ENCODE data around the gene P2RY8. TPM values are rescaled to one million over a fixed set of nuclear protein-coding genes. Genes with fewer than 3 reads are reported as not detected.

Gene P2RY8
- total RNA-seq, 4 donors from 2014 or later = 0.36 to 1.1 (median 0.62) TPM

- peaks cover 0 to 10% of the 10 kb centered on the region in 2 donors for H3K36me3 ChIP-seq
- no peaks in the 10 kb centered on the region for H3K4me1 ChIP-seq
- no peaks in the 10 kb centered on the region for H3K27me3 ChIP-seq
- H3K9me3 ChIP-seq = no peaks in the 10 kb centered on the region
- no peak overlapping the region for H3K27ac ChIP-seq
- H3K4me3 ChIP-seq = no peak overlapping the region
- in situ Hi-C loops (cut with MboI; ENCODE audit: low sequenced_read_pairs in 4 of 4) = no loop called here
- TF ChIP-seq CTCF (IDR thresholded peaks at IDR 0.05 in 4 of 5, conservative IDR thresholded peaks at IDR 0.05 in 1 of 5) = no peak
- TF ChIP-seq POLR2A (IDR thresholded peaks at IDR 0.05) = no peak
- ATAC-seq = no peak
- peak in 1 of 2 donors; percentile 2 for DNase-seq
- intact Hi-C loops (cut with DNase I; ENCODE audit: low total_unique reads) = no loop called here
These were observed 96.5 kb downstream of the P2RY8 start for GRCh38 chrX:1440506-1440905.

GRCh38 chrX:1435241-1435895, 101.6 kb downstream of the P2RY8 start:
- TF ChIP-seq CTCF (IDR thresholded peaks at IDR 0.05 in 4 of 5, conservative IDR thresholded peaks at IDR 0.05 in 1 of 5) = no peak
- TF ChIP-seq POLR2A (IDR thresholded peaks at IDR 0.05) = no peak
- Histone ChIP-seq H3K27me3 (no peaks in the 10 kb centered on the region), H3K4me3 (no peak overlapping the region), H3K4me1 (no peaks in the 10 kb centered on the region), H3K27ac (no peak overlapping the region), H3K9me3 (no peaks in the 10 kb centered on the region), H3K36me3 (peaks cover 0 to 6% of the 10 kb centered on the region in 2 donors)
- ATAC-seq = no peak
- in situ Hi-C loops (cut with MboI; ENCODE audit: low sequenced_read_pairs in 4 of 4) = no loop called here
- intact Hi-C loops (cut with DNase I; ENCODE audit: low total_unique reads) = no loop called here
- no peak for DNase-seq

- peaks cover 0 to 6% of the 10 kb centered on the region in 2 donors for H3K36me3 ChIP-seq
- no peak for ATAC-seq
These were observed 102.1 kb downstream of the P2RY8 start for GRCh38 chrX:1434871-1435240.

GRCh38 chrX:1433646-1434357, 103.2 kb downstream of the P2RY8 start:
- no peak for TF ChIP-seq POLR2A (IDR thresholded peaks at IDR 0.05)
- no peak for TF ChIP-seq CTCF (IDR thresholded peaks at IDR 0.05 in 4 of 5, conservative IDR thresholded peaks at IDR 0.05 in 1 of 5)

More at GRCh38 chrX:1434871-1435240, 102.1 kb downstream of the P2RY8 start:
- intact Hi-C loops (cut with DNase I; ENCODE audit: low total_unique reads) (no loop called here), in situ Hi-C loops (cut with MboI; ENCODE audit: low sequenced_read_pairs in 4 of 4) (no loop called here)
- Histone ChIP-seq H3K4me1 (no peaks in the 10 kb centered on the region), H3K27ac (no peak overlapping the region), H3K9me3 (no peaks in the 10 kb centered on the region), H3K27me3 (no peaks in the 10 kb centered on the region), H3K4me3 (no peak overlapping the region)
- TF ChIP-seq POLR2A (IDR thresholded peaks at IDR 0.05) (no peak), CTCF (IDR thresholded peaks at IDR 0.05 in 4 of 5, conservative IDR thresholded peaks at IDR 0.05 in 1 of 5) (no peak)
- DNase-seq = no peak

More at GRCh38 chrX:1433646-1434357, 103.2 kb downstream of the P2RY8 start:
- Histone ChIP-seq H3K4me3 (no peak overlapping the region), H3K4me1 (no peaks in the 10 kb centered on the region), H3K9me3 (no peaks in the 10 kb centered on the region), H3K36me3 (peaks cover 0 to 6% of the 10 kb centered on the region in 2 donors), H3K27ac (no peak overlapping the region), H3K27me3 (no peaks in the 10 kb centered on the region)
- no peak for DNase-seq
- ATAC-seq = no peak
- in situ Hi-C loops (cut with MboI; ENCODE audit: low sequenced_read_pairs in 4 of 4) = no loop called here
- intact Hi-C loops (cut with DNase I; ENCODE audit: low total_unique reads) = no loop called here

All from gastrocnemius medialis (tissue), 4 donors.